Spleen (tissue), 11 donors: ENCODE results near the gene GLIPR1L2. TPM values are rescaled to one million over a fixed set of nuclear protein-coding genes. Genes with fewer than 3 reads are reported as not detected.

Experiments
- DNase-seq: peaks from one replicate; pipeline ENCODE4 v3.0.0-alpha.2; 2020
- H3K27ac ChIP-seq, 8 donors: fragments of 200-600 bp; sonication (generic) in 7 of 8; 1 replicate in 4 of 8; 2 replicates in 4 of 8; pipeline versions ENCODE4 v1.5.0 to v1.8.0; 2016 to 2021; ENCODE audit warnings: inconsistent platforms in 4 of 8, mild to moderate bottlenecking in 4 of 8, moderate library complexity in 1 of 8
- H3K27me3 ChIP-seq, 7 donors: fragments of 200-600 bp; sonication (generic) in 6 of 7; replicated peaks in 1 of 7; 1 replicate in 4 of 7; 2 replicates in 3 of 7; pipeline versions ENCODE4 v1.5.0 to v1.8.0; 2016 to 2021; ENCODE audit warnings: inconsistent platforms in 3 of 7, mild to moderate bottlenecking in 1 of 7
- H3K36me3 ChIP-seq, 6 donors: fragments of 200-600 bp; sonication (generic) in 5 of 6; 1 replicate in 4 of 6; 2 replicates in 2 of 6; pipeline versions ENCODE4 v1.5.0 to v1.8.0; 2016 to 2021; ENCODE audit warnings: inconsistent platforms in 2 of 6
- H3K4me1 ChIP-seq, 6 donors: fragments of 200-600 bp; sonication (generic) in 5 of 6; 1 replicate in 3 of 6; 2 replicates in 3 of 6; pipeline versions ENCODE4 v1.5.0 to v1.8.0; 2016 to 2021; ENCODE audit warnings: inconsistent platforms in 3 of 6
- H3K4me3 ChIP-seq, 8 donors: fragments of 200-600 bp; sonication (generic) in 7 of 8; 1 replicate in 4 of 8; 2 replicates in 4 of 8; pipeline versions ENCODE4 v1.5.0 to v1.8.0; 2016 to 2021; ENCODE audit warnings: inconsistent platforms in 4 of 8, mild to moderate bottlenecking in 4 of 8, moderate library complexity in 2 of 8
- H3K9me3 ChIP-seq, 8 donors: fragments of 200-600 bp; sonication (generic) in 7 of 8; 1 replicate in 4 of 8; 2 replicates in 4 of 8; pipeline versions ENCODE4 v1.5.0 to v1.8.0; 2016 to 2021; ENCODE audit warnings: inconsistent platforms in 4 of 8
- POLR2A ChIP-seq, 3 donors: fragments of 450-650 bp; IDR thresholded peaks; one replicate each; pipeline ENCODE4 v1.5.1; 2017; ENCODE audit warnings: antibody characterized with exemption in 3 of 3, mild to moderate bottlenecking in 1 of 3
- POLR2AphosphoS5 ChIP-seq, 3 donors: sonication (generic); formaldehyde crosslinking; IDR thresholded peaks; one replicate each; pipeline ENCODE4 v1.5.1; 2017; ENCODE audit warnings: antibody characterized with exemption in 3 of 3
- WGBS, 5 donors: extraction: QIAGEN DNeasy Blood & Tissue Kit in 3 of 5; methylation state at CpG; one replicate each; pipeline versions ENCODE4 v1.1.5 to v1.1.7; 2013 to 2018; 5-methylcytosine and 5-hydroxymethylcytosine counted together
- intact Hi-C: fragments of 100-400 bp; cut with DNase I; formaldehyde crosslinking; loops from one replicate; pipeline ENCODE4 v1.15.0; 2023; ENCODE audit warnings: low total_unique reads
- polyA plus RNA-seq, 3 donors: library from polyadenylated mRNA; stranded (reverse); fragments of 200-250 nt; gene quantifications; one replicate each; pipeline ENCODE4 v1.2.1, GENCODE V29; 2013
- total RNA-seq, 7 donors: library from RNA; depleted of rRNA in 3 of 7; stranded (reverse); fragments of >200 nt in 3 of 7; fragmentation: NEBNext Ultra II Directional in 4 of 7; extraction: Animal tissue kit (Norgen Biotek cat#: 25700) in 4 of 7; gene quantifications; one replicate each; pipeline versions ENCODE4 v1.1.0 to v1.2.1, GENCODE V29; 2016 to 2021
- TF ChIP-seq, protein P1 (sequence below), 11 experiments: fragments of 200-600 bp in 7 of 11; fragments of 450-650 bp in 4 of 11; sonication (generic) in 4 of 11; IDR thresholded peaks in 8 of 11; conservative IDR thresholded peaks in 3 of 11; 1 replicate in 7 of 11; 2 replicates in 4 of 11; pipeline versions ENCODE4 v1.4.0 to v1.8.0; 2016 to 2021; ENCODE audit warnings: antibody characterized with exemption in 11 of 11, inconsistent platforms in 4 of 11, mild to moderate bottlenecking in 1 of 11
- donor health status: healthy with polysubstance abuse.
- donor health status: DM: no; HTN: no; CAD: no; lungs with moderate emphysema.
- donor health status: DM: no; HTN: no; CAD: no.
- donor health status: Bipolar disorder and iron deficiency.
- donor health status: healthy.
- donor health status: DM: no; HTN: no; CAD: no.
- donor health status: DM: yes; HTN: yes; CAD: no.

The GLIPR1L2 gene
- total and polyA plus RNA-seq, 10 donors = 0.07 to 3.2 (median 0.77) TPM; not detected in 1

DNA sequence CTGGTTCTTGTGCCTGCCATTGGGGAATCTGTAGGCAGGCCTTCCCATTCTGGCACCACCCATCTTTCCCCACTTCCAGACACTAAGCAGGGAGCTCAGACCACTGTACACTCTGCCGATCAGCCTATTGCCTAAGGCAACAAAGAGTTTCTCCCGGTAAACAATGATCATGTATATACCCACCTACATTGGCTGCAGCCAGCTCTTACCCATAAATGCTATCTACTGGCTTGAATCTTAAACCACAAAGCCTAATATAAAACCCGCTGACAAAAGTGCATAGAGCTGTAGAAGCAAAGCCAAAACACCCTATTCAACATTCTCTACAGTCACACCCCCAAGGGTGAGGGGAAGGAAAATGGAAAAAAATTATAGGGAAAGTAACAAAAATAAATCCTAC lies 68.9 kb downstream of the GLIPR1L2 start:
- H3K9me3 ChIP-seq = peaks cover 0 to 38% (median 28%) of the 10 kb centered on the region in 8 donors
- H3K36me3 ChIP-seq = no peaks in the 10 kb centered on the region
- H3K27me3 ChIP-seq = no peaks in the 10 kb centered on the region
- H3K4me1 ChIP-seq = peaks cover 0 to 25% (median 7%) of the 10 kb centered on the region in 6 donors
- H3K4me3 ChIP-seq = no peak overlapping the region
- TF ChIP-seq POLR2A (IDR thresholded peaks at IDR 0.05) (no peak), POLR2AphosphoS5 (IDR thresholded peaks at IDR 0.05) (no peak)
- TF ChIP-seq, protein P1, sequence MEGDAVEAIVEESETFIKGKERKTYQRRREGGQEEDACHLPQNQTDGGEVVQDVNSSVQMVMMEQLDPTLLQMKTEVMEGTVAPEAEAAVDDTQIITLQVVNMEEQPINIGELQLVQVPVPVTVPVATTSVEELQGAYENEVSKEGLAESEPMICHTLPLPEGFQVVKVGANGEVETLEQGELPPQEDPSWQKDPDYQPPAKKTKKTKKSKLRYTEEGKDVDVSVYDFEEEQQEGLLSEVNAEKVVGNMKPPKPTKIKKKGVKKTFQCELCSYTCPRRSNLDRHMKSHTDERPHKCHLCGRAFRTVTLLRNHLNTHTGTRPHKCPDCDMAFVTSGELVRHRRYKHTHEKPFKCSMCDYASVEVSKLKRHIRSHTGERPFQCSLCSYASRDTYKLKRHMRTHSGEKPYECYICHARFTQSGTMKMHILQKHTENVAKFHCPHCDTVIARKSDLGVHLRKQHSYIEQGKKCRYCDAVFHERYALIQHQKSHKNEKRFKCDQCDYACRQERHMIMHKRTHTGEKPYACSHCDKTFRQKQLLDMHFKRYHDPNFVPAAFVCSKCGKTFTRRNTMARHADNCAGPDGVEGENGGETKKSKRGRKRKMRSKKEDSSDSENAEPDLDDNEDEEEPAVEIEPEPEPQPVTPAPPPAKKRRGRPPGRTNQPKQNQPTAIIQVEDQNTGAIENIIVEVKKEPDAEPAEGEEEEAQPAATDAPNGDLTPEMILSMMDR (IDR thresholded peaks at IDR 0.05 in 8 of 11, conservative IDR thresholded peaks at IDR 0.05 in 3 of 11) = no peak
- 76 to 95% (median 85%) methylated on average over 3 of the region's 3 CpGs for WGBS, 5 donors
- intact Hi-C loops = no loop called here
- peak overlapping the region in 1 of 8 donors; percentile 2 for H3K27ac ChIP-seq
- DNase-seq = no peak

DNA sequence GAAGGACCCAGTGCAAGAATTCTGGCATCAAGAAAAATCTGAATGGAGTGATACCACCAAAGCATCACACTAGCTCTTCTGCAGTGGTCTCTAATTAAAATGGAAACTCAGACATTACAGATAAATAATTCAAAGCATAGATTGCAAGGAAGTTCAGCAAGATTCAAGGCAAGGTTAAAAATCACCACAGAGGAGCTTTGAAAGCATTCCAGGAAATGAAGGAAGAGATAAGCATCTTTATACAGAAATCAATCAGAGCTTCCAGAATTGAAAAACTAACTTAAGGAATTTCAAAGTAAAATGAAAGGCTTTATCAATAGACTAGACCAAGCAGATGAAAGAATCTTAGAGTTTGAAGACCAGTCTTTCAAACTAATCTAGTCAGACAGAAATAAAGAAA lies 69.3 kb downstream of the GLIPR1L2 start:
- intact Hi-C loops = no loop called here
- peaks cover 0 to 25% (median 7%) of the 10 kb centered on the region in 6 donors for H3K4me1 ChIP-seq
- no peaks in the 10 kb centered on the region for H3K27me3 ChIP-seq
- no peaks in the 10 kb centered on the region for H3K36me3 ChIP-seq
- H3K4me3 ChIP-seq = no peak overlapping the region
- TF ChIP-seq POLR2AphosphoS5 (IDR thresholded peaks at IDR 0.05) = no peak
- TF ChIP-seq, protein P1 (IDR thresholded peaks at IDR 0.05 in 8 of 11, conservative IDR thresholded peaks at IDR 0.05 in 3 of 11) = no peak
- no peak for TF ChIP-seq POLR2A (IDR thresholded peaks at IDR 0.05)
- no peak for DNase-seq
- H3K27ac ChIP-seq = no peak overlapping the region
- H3K9me3 ChIP-seq = peaks cover 0 to 42% (median 30%) of the 10 kb centered on the region in 8 donors

DNA sequence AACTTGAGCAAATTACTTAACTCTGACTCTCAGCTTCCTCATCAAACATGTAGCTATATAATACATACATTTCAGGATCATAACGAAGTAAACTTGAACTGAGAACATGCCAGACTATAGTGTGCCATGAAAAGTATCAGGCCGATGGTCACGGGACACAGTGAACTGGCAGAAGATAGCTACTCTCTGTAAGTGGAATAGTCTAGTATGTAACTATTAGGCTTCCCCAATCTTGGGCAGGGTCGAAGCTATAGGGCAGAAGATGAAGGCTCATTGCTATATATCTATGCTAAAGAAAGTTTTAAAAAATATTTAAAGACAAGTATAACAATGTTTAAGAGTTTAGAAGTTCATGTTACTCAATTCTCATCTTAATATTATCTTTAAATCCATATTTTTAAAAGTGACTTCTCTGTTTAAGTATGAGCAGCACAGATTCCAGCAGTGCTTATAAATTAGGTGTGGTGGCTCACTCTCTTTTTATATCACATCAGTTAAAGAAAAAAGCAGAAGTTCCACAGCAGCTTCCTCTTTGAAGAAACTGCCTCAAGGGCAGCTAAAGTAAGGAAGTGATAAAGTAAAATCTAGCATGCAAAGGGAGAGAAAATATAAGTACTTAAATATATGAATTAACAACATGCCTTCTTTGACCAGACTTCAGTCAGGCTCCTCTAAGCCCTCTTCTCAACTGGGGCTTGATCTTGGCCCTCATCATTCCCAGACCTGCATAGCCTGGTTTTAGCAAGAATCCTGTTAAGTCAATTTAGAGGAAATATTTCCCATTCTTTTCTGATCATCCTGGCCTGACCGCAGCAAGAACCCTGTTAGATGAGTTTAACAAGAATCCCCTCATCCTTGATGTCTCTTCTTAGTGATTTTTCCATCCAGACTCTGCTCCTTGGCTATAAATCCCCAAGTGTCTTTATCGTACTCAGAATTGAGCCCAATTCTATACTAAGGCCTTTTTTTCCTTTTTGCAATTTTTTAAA lies 81.3 kb downstream of the GLIPR1L2 start:
- Histone ChIP-seq H3K27me3 (no peaks in the 10 kb centered on the region), H3K4me3 (no peak overlapping the region), H3K27ac (peak overlapping the region in 7 of 8 donors; percentile 48 to 83 (median 70)), H3K9me3 (no peaks in the 10 kb centered on the region), H3K4me1 (peaks cover 0 to 27% (median 16%) of the 10 kb centered on the region in 6 donors), H3K36me3 (no peaks in the 10 kb centered on the region)
- DNase-seq = no peak
- WGBS, 5 donors = 67 to 71% (median 69%) methylated on average over 6 of the region's 6 CpGs
- TF ChIP-seq POLR2A (IDR thresholded peaks at IDR 0.05) = no peak
- no peak for TF ChIP-seq POLR2AphosphoS5 (IDR thresholded peaks at IDR 0.05)
- TF ChIP-seq, protein P1 (IDR thresholded peaks at IDR 0.05 in 8 of 11, conservative IDR thresholded peaks at IDR 0.05 in 3 of 11) = no peak
- intact Hi-C loops = no loop called here

DNA sequence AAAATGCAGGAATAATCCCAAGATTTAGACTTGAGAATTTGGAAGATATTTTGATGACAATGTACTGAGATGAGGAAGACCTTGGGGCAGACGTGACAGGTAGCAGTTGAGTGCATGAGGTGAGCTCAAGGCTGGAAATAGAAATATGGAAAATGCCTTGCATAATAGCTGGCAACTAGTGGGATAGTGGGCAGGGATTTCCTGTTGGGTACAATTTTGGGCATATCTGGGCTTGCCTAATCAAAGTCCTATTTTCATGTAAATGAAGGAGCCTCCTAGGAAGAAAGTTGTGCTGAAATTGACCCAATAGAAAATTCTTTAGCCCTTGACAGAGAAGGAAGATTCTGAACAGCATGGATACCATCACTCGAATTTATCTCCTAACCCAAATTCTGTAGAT lies 83.2 kb downstream of the GLIPR1L2 start:
- intact Hi-C loops = no loop called here
- no peaks in the 10 kb centered on the region for H3K9me3 ChIP-seq
- 59 to 92% (median 71%) methylated on average over 2 of the region's 2 CpGs for WGBS, 5 donors

More for the DNA sequence above, 83.2 kb downstream of the GLIPR1L2 start:
- TF ChIP-seq POLR2A (IDR thresholded peaks at IDR 0.05) (no peak), POLR2AphosphoS5 (IDR thresholded peaks at IDR 0.05) (no peak)
- TF ChIP-seq, protein P1 (IDR thresholded peaks at IDR 0.05 in 8 of 11, conservative IDR thresholded peaks at IDR 0.05 in 3 of 11) = no peak
- Histone ChIP-seq H3K4me3 (no peak overlapping the region), H3K27me3 (no peaks in the 10 kb centered on the region), H3K27ac (no peak overlapping the region), H3K4me1 (peaks cover 5 to 46% (median 34%) of the 10 kb centered on the region in 6 donors), H3K36me3 (no peaks in the 10 kb centered on the region)
- no peak for DNase-seq
